IMR-90 (cell line): ENCODE results near the gene NTM. TPM values are rescaled to one million over a fixed set of nuclear protein-coding genes. Genes with fewer than 3 reads are reported as not detected.
A peak's percentile ranks its signal among the peaks of the same experiment; 100 is the strongest.

ENCODE experiments used
- ATAC-seq: fragments of 200-7000 bp; cut with Tn5 transposase; 2 replicates; pipeline ENCODE4 v1.9.1; 2020; ENCODE audit warnings: low read depth, mild to moderate bottlenecking, moderate library complexity
- BruUV-seq: library from RNA; stranded (reverse); fragments of 400-500 nt; replicated peaks from 2 replicates; lab custom pipeline; 2021; lab: Mats Ljungman, UMichigan
- CTCF ChIA-PET: fragments of 300-600 bp; formaldehyde crosslinking; extraction: SDS; loops from one replicate; lab custom pipeline; 2021; ENCODE audit warnings: antibody characterized with exemption; lab: Yijun Ruan, JAX
- POLR2A ChIA-PET: fragments of 300-600 bp; sonication (Branson Sonifier 250); formaldehyde crosslinking; loops from one replicate; lab custom pipeline; 2022; ENCODE audit warnings: antibody characterized with exemption; ENCODE audit not compliant: unreplicated experiment; lab: Charles Lee
- DNase-seq: peaks from one replicate; pipeline ENCODE4 v3.0.0; 2013
- H2AFZ ChIP-seq: replicated peaks from 2 replicates; pipeline ENCODE3; 2013; ENCODE audit warnings: low read length, mild to moderate bottlenecking; ENCODE audit not compliant: poor library complexity
- H2AK5ac ChIP-seq: 2 replicates; pipeline ENCODE4 v1.6.1; 2013; ENCODE audit warnings: low read depth, low read length, inconsistent platforms
- H2AK9ac ChIP-seq: replicated peaks from 2 replicates; pipeline ENCODE3; 2013; ENCODE audit warnings: mild to moderate bottlenecking, low read depth, low read length, moderate library complexity; ENCODE audit not compliant: poor library complexity
- H2BK120ac ChIP-seq: 2 replicates; pipeline ENCODE4 v1.6.1; 2013; ENCODE audit warnings: low read depth, low read length, inconsistent platforms
- H2BK15ac ChIP-seq: 3 replicates; pipeline ENCODE4 v1.6.1; 2013; ENCODE audit warnings: low read depth, low read length, inconsistent platforms
- H2BK20ac ChIP-seq: 2 replicates; pipeline ENCODE4 v1.6.1; 2013; ENCODE audit warnings: low read depth, mild to moderate bottlenecking, inconsistent platforms, low read length, moderate library complexity
- H2BK5ac ChIP-seq: 2 replicates; pipeline ENCODE4 v1.6.1; 2013; ENCODE audit warnings: mild to moderate bottlenecking, low read depth, low read length, inconsistent platforms; ENCODE audit not compliant: poor library complexity, severe bottlenecking
- H3K14ac ChIP-seq: replicated peaks from 2 replicates; pipeline ENCODE4 v1.6.1; 2013; ENCODE audit warnings: low read depth, low read length, inconsistent platforms
- H3K18ac ChIP-seq: 2 replicates; pipeline ENCODE4 v1.6.1; 2013; ENCODE audit warnings: low read depth, low read length, control low read depth
- H3K23ac ChIP-seq: 2 replicates; pipeline ENCODE4 v1.6.1; 2013; ENCODE audit warnings: low read depth, low read length, inconsistent platforms
- H3K27ac ChIP-seq: 2 replicates; pipeline ENCODE4 v1.5.1; 2013; ENCODE audit warnings: mild to moderate bottlenecking, control low read depth, low read length; ENCODE audit not compliant: insufficient read depth
- H3K27me3 ChIP-seq: 2 replicates; pipeline ENCODE4 v1.6.1; 2013; ENCODE audit warnings: low read length; ENCODE audit not compliant: control insufficient read depth, insufficient read depth
- H3K36me3 ChIP-seq: 2 replicates; pipeline ENCODE4 v1.6.1; 2013; ENCODE audit warnings: low read length, mixed read lengths; ENCODE audit not compliant: control insufficient read depth, insufficient read depth
- H3K4ac ChIP-seq: 2 replicates; pipeline ENCODE4 v1.6.1; 2013; ENCODE audit warnings: low read depth, low read length, inconsistent platforms
- H3K4me1 ChIP-seq: 2 replicates; pipeline ENCODE4 v1.6.1; 2013; ENCODE audit warnings: low read length, mixed read lengths; ENCODE audit not compliant: control insufficient read depth, insufficient read depth
- H3K4me2 ChIP-seq: 2 replicates; pipeline ENCODE4 v1.6.1; 2013; ENCODE audit warnings: low read depth, mild to moderate bottlenecking, control low read depth, low read length, moderate library complexity
- H3K4me3 ChIP-seq: 2 replicates; pipeline ENCODE4 v1.5.1; 2013; ENCODE audit warnings: low read depth, mild to moderate bottlenecking, control low read depth, low read length, moderate library complexity; ENCODE audit not compliant: insufficient read depth
- H3K56ac ChIP-seq: 2 replicates; pipeline ENCODE4 v1.6.1; 2013; ENCODE audit warnings: low read length, inconsistent platforms; ENCODE audit not compliant: insufficient read depth; ENCODE audit errors: extremely low read depth
- H3K79me1 ChIP-seq, 2 experiments: 2 replicates each; pipeline ENCODE4 v1.6.1; 2013; ENCODE audit warnings: low read length in 2 of 2, inconsistent platforms in 1 of 2, low read depth in 1 of 2
- H3K9ac ChIP-seq: 2 replicates; pipeline ENCODE4 v1.6.1; 2013; ENCODE audit warnings: low read depth, low read length, control low read depth
- H3K9me1 ChIP-seq: 2 replicates; pipeline ENCODE4 v1.6.1; 2013; ENCODE audit warnings: low read length, inconsistent platforms; ENCODE audit not compliant: insufficient read depth
- H3K9me3 ChIP-seq: 2 replicates; pipeline ENCODE4 v1.6.1; 2013; ENCODE audit warnings: low read length; ENCODE audit not compliant: control insufficient read depth, insufficient read depth
- H4K20me1 ChIP-seq: 2 replicates; pipeline ENCODE4 v1.6.1; 2013; ENCODE audit warnings: low read length, inconsistent platforms; ENCODE audit not compliant: insufficient read depth
- H4K5ac ChIP-seq: 2 replicates; pipeline ENCODE4 v1.6.1; 2013; ENCODE audit warnings: mild to moderate bottlenecking, low read depth, low read length, control low read depth
- H4K8ac ChIP-seq, 2 experiments: 2 replicates each; pipeline ENCODE4 v1.6.1; 2013; ENCODE audit warnings: low read depth in 2 of 2, low read length in 2 of 2, control low read depth in 1 of 2, inconsistent platforms in 1 of 2
- H4K91ac ChIP-seq: 2 replicates; pipeline ENCODE4 v1.6.1; 2013; ENCODE audit warnings: low read depth, low read length, inconsistent platforms; ENCODE audit not compliant: insufficient read depth
- BHLHE40 ChIP-seq: fragments of 150-350 bp; IDR thresholded peaks from 2 replicates; pipeline ENCODE4 v1.6.1; 2016; ENCODE audit warnings: mild to moderate bottlenecking, low read depth, low read length
- CEBPB ChIP-seq: IDR thresholded peaks from 2 replicates; pipeline ENCODE4 v1.6.1; 2012; ENCODE audit warnings: low read depth, low read length, improper control_type of control experiment
- CHD1 ChIP-seq: IDR thresholded peaks from 2 replicates; pipeline ENCODE4 v1.6.1; 2012; ENCODE audit warnings: low read depth, low read length, improper control_type of control experiment
- FOS ChIP-seq: fragments of 150-350 bp; IDR thresholded peaks from 2 replicates; pipeline ENCODE4 v1.6.1; 2016; ENCODE audit warnings: low read depth, low read length
- MAFK ChIP-seq: IDR thresholded peaks from 2 replicates; pipeline ENCODE4 v1.6.1; 2012; ENCODE audit warnings: low read depth, low read length, improper control_type of control experiment
- MAZ ChIP-seq: IDR thresholded peaks from 2 replicates; pipeline ENCODE4 v1.6.1; 2012; ENCODE audit warnings: low read depth, mild to moderate bottlenecking, low read length, improper control_type of control experiment, moderate library complexity, borderline replicate concordance
- MXI1 ChIP-seq: IDR thresholded peaks from 2 replicates; pipeline ENCODE4 v1.6.1; 2012; ENCODE audit warnings: low read depth, mild to moderate bottlenecking, low read length, moderate library complexity, borderline replicate concordance
- NFE2L2 ChIP-seq: fragments of 150-350 bp; IDR thresholded peaks from 2 replicates; pipeline ENCODE4 v1.6.1; 2016; ENCODE audit warnings: low read depth, mild to moderate bottlenecking, low read length
- POLR2A ChIP-seq: IDR thresholded peaks from 2 replicates; pipeline ENCODE4 v1.6.1; 2012; ENCODE audit warnings: mild to moderate bottlenecking, low read depth, low read length
- RAD21 ChIP-seq: IDR thresholded peaks from 2 replicates; pipeline ENCODE4 v1.6.1; 2012; ENCODE audit warnings: low read length, improper control_type of control experiment
- RCOR1 ChIP-seq: IDR thresholded peaks from 2 replicates; pipeline ENCODE4 v1.6.1; 2012; ENCODE audit warnings: mild to moderate bottlenecking, low read length, improper control_type of control experiment; ENCODE audit not compliant: insufficient replicate concordance
- RFX5 ChIP-seq: IDR thresholded peaks from 2 replicates; pipeline ENCODE4 v1.8.0; 2012; ENCODE audit warnings: low read depth, mild to moderate bottlenecking, low read length, moderate library complexity
- SMC3 ChIP-seq: fragments of 150-350 bp; IDR thresholded peaks from 2 replicates; pipeline ENCODE4 v1.6.1; 2016; ENCODE audit warnings: low read depth, mild to moderate bottlenecking, antibody characterized with exemption, low read length, moderate library complexity
- USF2 ChIP-seq: fragments of 150-350 bp; IDR thresholded peaks from 2 replicates; pipeline ENCODE4 v1.6.1; 2017; ENCODE audit warnings: mild to moderate bottlenecking, antibody characterized with exemption, low read length, low read depth
- WGBS, 2 experiments: methylation state at CpG; one replicate each; pipeline versions ENCODE4 v1.1.5 to v1.1.7; 2013; ENCODE audit warnings: missing lambda C conversion rate in 2 of 2; ENCODE audit not compliant: insufficient read length in 1 of 2; ENCODE audit errors: extremely low coverage in 2 of 2; 5-methylcytosine and 5-hydroxymethylcytosine counted together
- dilution Hi-C: fragments of 300-500 bp; cut with HindIII; formaldehyde crosslinking; loops from one replicate; pipeline ENCODE4 v1.14.3; 2018; ENCODE audit warnings: low sequenced_read_pairs; ENCODE audit not compliant: unreplicated experiment
- in situ Hi-C: fragments of 300-500 bp; cut with MboI; formaldehyde crosslinking; loops from 3 replicates; pipeline ENCODE4 v1.14.3; 2019; ENCODE audit warnings: low sequenced_read_pairs, inconsistent platforms, mixed read lengths
- intact Hi-C: fragments of 100-400 bp; cut with micrococcal nuclease; formaldehyde crosslinking; loops from 2 replicates; pipeline ENCODE4 v1.10.0; 2022
- polyA plus RNA-seq, 3 experiments: library from polyadenylated mRNA; depleted of rRNA; stranded (reverse); fragments of >200 nt; gene quantifications; 2 replicates each; pipeline ENCODE4 v1.2.3, GENCODE V29; 2012; ENCODE audit warnings: low replicate concordance in 1 of 3
- total RNA-seq: library from RNA; depleted of rRNA; stranded (reverse); fragments of >200 nt; gene quantifications from 2 replicates; pipeline ENCODE4 v1.2.3, GENCODE V29; 2012
- TF ChIP-seq, protein P1 (sequence below): fragments of 150-350 bp; IDR thresholded peaks from 2 replicates; pipeline ENCODE4 v1.6.1; 2016; ENCODE audit warnings: low read depth, mild to moderate bottlenecking, low read length, moderate library complexity, borderline replicate concordance
- TF ChIP-seq, protein P2 (sequence below): conservative IDR thresholded peaks from 2 replicates; pipeline ENCODE4 v1.5.1; 2012; ENCODE audit warnings: mild to moderate bottlenecking, low read depth, low read length, improper control_type of control experiment

The NTM gene
- total and polyA plus RNA-seq, 2 of the 4 experiments (the other 2 are of a cell fraction): 19.5 to 25.5 TPM

- H3K9me3 ChIP-seq: peaks cover 2% of the 10 kb centered on the region; the same call in 1 of the 2 replicates
- intact Hi-C loops: no loop called here
- H3K9me1 ChIP-seq: 0 out of 2 replicates have a peak, but pooled peaks cover 3% of the 10 kb centered on the region
- H3K27me3 ChIP-seq: no peaks in the 10 kb centered on the region
- H2AK9ac ChIP-seq: no peak overlapping the region
- H3K4ac ChIP-seq: no peak overlapping the region
- H2BK15ac ChIP-seq: no peak overlapping the region
- ATAC-seq: peak; percentile 49
- 0 out of 4 replicates have a peak, but pooled peaks cover 3 to 6% of the 10 kb centered on the region in 2 experiments for H3K79me1 ChIP-seq
- no CpG with 5 or more reads among the region's 4 CpGs for WGBS, 2 experiments
- no peaks in the 10 kb centered on the region for H3K36me3 ChIP-seq
- no peak overlapping the region for H4K5ac ChIP-seq
- in situ Hi-C loops: no loop called here
- no peak overlapping the region for H3K4me2 ChIP-seq
- dilution Hi-C loops: no loop called here
- H3K23ac ChIP-seq: no peak overlapping the region
- no peak overlapping the region for H2BK5ac ChIP-seq
- H4K8ac ChIP-seq: no peak overlapping the region
- ChIA-PET CTCF (no interaction called here), POLR2A (no interaction called here)
- no peak overlapping the region for H2BK120ac ChIP-seq
- DNase-seq: no peak
- no peak overlapping the region for H2BK20ac ChIP-seq
- H3K4me1 ChIP-seq: peaks cover 4% of the 10 kb centered on the region
- no peak overlapping the region; the same call in 1 of the 2 replicates for H3K14ac ChIP-seq
- TF ChIP-seq SMC3 (no peak), RFX5 (no peak), POLR2A (no peak), NFE2L2 (no peak), USF2 (no peak), MAZ (no peak), RAD21 (no peak), RCOR1 (no peak), MAFK (no peak), MXI1 (no peak), CHD1 (no peak), FOS (no peak), BHLHE40 (no peak), CEBPB (no peak)
- TF ChIP-seq, protein P1, sequence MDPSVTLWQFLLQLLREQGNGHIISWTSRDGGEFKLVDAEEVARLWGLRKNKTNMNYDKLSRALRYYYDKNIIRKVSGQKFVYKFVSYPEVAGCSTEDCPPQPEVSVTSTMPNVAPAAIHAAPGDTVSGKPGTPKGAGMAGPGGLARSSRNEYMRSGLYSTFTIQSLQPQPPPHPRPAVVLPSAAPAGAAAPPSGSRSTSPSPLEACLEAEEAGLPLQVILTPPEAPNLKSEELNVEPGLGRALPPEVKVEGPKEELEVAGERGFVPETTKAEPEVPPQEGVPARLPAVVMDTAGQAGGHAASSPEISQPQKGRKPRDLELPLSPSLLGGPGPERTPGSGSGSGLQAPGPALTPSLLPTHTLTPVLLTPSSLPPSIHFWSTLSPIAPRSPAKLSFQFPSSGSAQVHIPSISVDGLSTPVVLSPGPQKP: no peak
- TF ChIP-seq, protein P2, sequence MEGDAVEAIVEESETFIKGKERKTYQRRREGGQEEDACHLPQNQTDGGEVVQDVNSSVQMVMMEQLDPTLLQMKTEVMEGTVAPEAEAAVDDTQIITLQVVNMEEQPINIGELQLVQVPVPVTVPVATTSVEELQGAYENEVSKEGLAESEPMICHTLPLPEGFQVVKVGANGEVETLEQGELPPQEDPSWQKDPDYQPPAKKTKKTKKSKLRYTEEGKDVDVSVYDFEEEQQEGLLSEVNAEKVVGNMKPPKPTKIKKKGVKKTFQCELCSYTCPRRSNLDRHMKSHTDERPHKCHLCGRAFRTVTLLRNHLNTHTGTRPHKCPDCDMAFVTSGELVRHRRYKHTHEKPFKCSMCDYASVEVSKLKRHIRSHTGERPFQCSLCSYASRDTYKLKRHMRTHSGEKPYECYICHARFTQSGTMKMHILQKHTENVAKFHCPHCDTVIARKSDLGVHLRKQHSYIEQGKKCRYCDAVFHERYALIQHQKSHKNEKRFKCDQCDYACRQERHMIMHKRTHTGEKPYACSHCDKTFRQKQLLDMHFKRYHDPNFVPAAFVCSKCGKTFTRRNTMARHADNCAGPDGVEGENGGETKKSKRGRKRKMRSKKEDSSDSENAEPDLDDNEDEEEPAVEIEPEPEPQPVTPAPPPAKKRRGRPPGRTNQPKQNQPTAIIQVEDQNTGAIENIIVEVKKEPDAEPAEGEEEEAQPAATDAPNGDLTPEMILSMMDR: no peak
- no TSS peak for BruUV-seq
- no peak overlapping the region for H3K18ac ChIP-seq
- no peak overlapping the region for H2AFZ ChIP-seq
- H4K91ac ChIP-seq: no peak overlapping the region
- no peak overlapping the region for H2AK5ac ChIP-seq
- no peak overlapping the region for H3K9ac ChIP-seq
- no peak overlapping the region for H3K4me3 ChIP-seq
- no peak overlapping the region for H3K56ac ChIP-seq
- no peaks in the 10 kb centered on the region for H4K20me1 ChIP-seq
- H3K27ac ChIP-seq: no peak overlapping the region
These were observed 615.5 kb downstream of the NTM start for GRCh38 chr11:131985846-131986301.
